Activated CD8-positive, alpha-beta memory T cell treated with anti-CD3 and anti-CD28 coated beads for 36 hours (primary cell): ENCODE results near the gene NDUFS5. TPM values are rescaled to one million over a fixed set of nuclear protein-coding genes. Genes with fewer than 3 reads are reported as not detected.
"Not testable (repeated sequence)": the region's sequence is repeated elsewhere in the genome, so short reads cannot be mapped to it uniquely, and the experiment has no call there.

Experiments used
- CTCF ChIA-PET: fragments of 350-600 bp; sonication (Branson Sonifier 250); formaldehyde crosslinking; loops from one replicate; lab custom pipeline; 2021; ENCODE audit warnings: antibody characterized with exemption; lab: Charles Lee
- POLR2A ChIA-PET: fragments of 350-600 bp; sonication (Branson Sonifier 250); formaldehyde crosslinking; loops from one replicate; lab custom pipeline; 2021; ENCODE audit warnings: antibody characterized with exemption; lab: Charles Lee
- total RNA-seq, 2 experiments: library from RNA; stranded (reverse); gene quantifications; one replicate each; pipeline ENCODE4 v1.2.3, GENCODE V29; 2021

The NDUFS5 gene
- 100 to 1,000 TPM; 181 to 188 TPM for total RNA-seq

GRCh38 chr1:39026051-39026865 is at the start of gene NDUFS5:
NDUFS5 (plus strand) TSS chr1:39026350; CDS start chr1:39028725, 2,375 bp downstream.
- ChIA-PET CTCF (interaction anchor here (1.2 to 2.1 kb wide), 2 partner anchors 20 to 34 kb away, joined by 3 to 8 read pairs; no protein-coding TSS in a partner anchor), POLR2A (interaction anchor here (0.7 to 2.2 kb wide), 7 partner anchors 18 to 173 kb away, joined by 3 to 10 read pairs (median 6); partner anchors contain the start of gene RRAGC)

GRCh38 chr1:38977399-38978244 is 48.5 kb upstream of the NDUFS5 start:
- POLR2A ChIA-PET, result interaction anchor here (0.6 to 0.7 kb wide), 2 partner anchors 17 to 50 kb away, joined by 3 to 8 read pairs; no protein-coding TSS in a partner anchor
- CTCF ChIA-PET, result interaction anchor here (0.6 kb wide), 1 partner anchor 132 kb away, joined by 3 read pairs; no protein-coding TSS in a partner anchor

- ChIA-PET CTCF (interaction anchor here (0.6 kb wide), 1 partner anchor 132 kb away, joined by 3 read pairs; no protein-coding TSS in a partner anchor), POLR2A (interaction anchor here (0.7 kb wide), 1 partner anchor 16 kb away, joined by 3 read pairs; no protein-coding TSS in a partner anchor)
These were observed 48.0 kb upstream of the NDUFS5 start for GRCh38 chr1:38978245-38978542.

- POLR2A ChIA-PET, CTCF ChIA-PET: not testable (repeated sequence)
These were observed 46.8 kb upstream of the NDUFS5 start for GRCh38 chr1:38979380-38979779.

GRCh38 chr1:38989979-38990378 is 36.2 kb upstream of the NDUFS5 start:
- POLR2A ChIA-PET, result no interaction called here
- CTCF ChIA-PET, result interaction anchor here (0.7 kb wide), 1 partner anchor 35 kb away, joined by 4 read pairs; no protein-coding TSS in a partner anchor

GRCh38 chr1:38990386-38990737 is 35.8 kb upstream of the NDUFS5 start:
- POLR2A ChIA-PET, result interaction anchor here (0.6 to 1.0 kb wide), 2 partner anchors 12 to 26 kb away, joined by 4 to 5 read pairs; no protein-coding TSS in a partner anchor
- CTCF ChIA-PET, result no interaction called here

GRCh38 chr1:38990738-38991637 is 35.2 kb upstream of the NDUFS5 start, which contains the start of gene AKIRIN1:
AKIRIN1 (plus strand) TSS chr1:38991276; CDS start chr1:38991381, 105 bp downstream.
- POLR2A ChIA-PET, result interaction anchor here (0.6 to 1.0 kb wide), 3 partner anchors 11 to 119 kb away, joined by 4 to 6 read pairs (median 5); no protein-coding TSS in a partner anchor
- CTCF ChIA-PET, result no interaction called here

- ChIA-PET POLR2A (no interaction called here), CTCF (interaction anchor here (0.6 to 0.7 kb wide), 2 partner anchors 35 to 75 kb away, joined by 3 read pairs; partner anchors contain the start of gene NDUFS5)
These were observed 34.3 kb upstream of the NDUFS5 start for GRCh38 chr1:38991638-38992411.

GRCh38 chr1:38992412-38993111 is 33.6 kb upstream of the NDUFS5 start:
- ChIA-PET CTCF (interaction anchor here (0.6 kb wide), 2 partner anchors 34 to 139 kb away, joined by 3 read pairs; partner anchors contain the start of gene NDUFS5), POLR2A (no interaction called here)

- POLR2A ChIA-PET, result interaction anchor here (1.0 kb wide), 1 partner anchor 16 kb away, joined by 3 read pairs; no protein-coding TSS in a partner anchor
- CTCF ChIA-PET, result no interaction called here
These were observed 32.0 kb upstream of the NDUFS5 start for GRCh38 chr1:38994196-38994595.

GRCh38 chr1:38997034-38997900 is 28.9 kb upstream of the NDUFS5 start:
- CTCF ChIA-PET, result interaction anchor here (1.0 kb wide), 1 partner anchor 151 kb away, joined by 3 read pairs; no protein-coding TSS in a partner anchor
- POLR2A ChIA-PET, result interaction anchor here (0.9 kb wide), 1 partner anchor 29 kb away, joined by 3 read pairs; the partner anchor contains the start of gene NDUFS5

- ChIA-PET POLR2A (interaction anchor here (0.9 kb wide), 1 partner anchor 28 kb away, joined by 3 read pairs; the partner anchor contains the start of gene NDUFS5), CTCF (interaction anchor here (1.0 kb wide), 1 partner anchor 152 kb away, joined by 3 read pairs; no protein-coding TSS in a partner anchor)
These were observed 28.3 kb upstream of the NDUFS5 start for GRCh38 chr1:38997901-38998190.

GRCh38 chr1:39001516-39002421 is 24.4 kb upstream of the NDUFS5 start:
- ChIA-PET CTCF (interaction anchor here (0.7 to 0.9 kb wide), 4 partner anchors 21 to 960 kb away, joined by 3 to 6 read pairs (median 4); no protein-coding TSS in a partner anchor), POLR2A (interaction anchor here (0.9 to 2.5 kb wide), 3 partner anchors 11 to 143 kb away, joined by 3 to 9 read pairs (median 4); partner anchors contain the start of genes AKIRIN1, NDUFS5 and RRAGC)

- CTCF ChIA-PET, result no interaction called here
- POLR2A ChIA-PET, result interaction anchor here (1.0 to 2.5 kb wide), 2 partner anchors 23 to 132 kb away, joined by 3 to 9 read pairs; partner anchors contain the start of gene NDUFS5
These were observed 22.9 kb upstream of the NDUFS5 start for GRCh38 chr1:39003281-39003680.
